K562 (cell line): ENCODE measurements around the gene ZNF487. TPM values are rescaled to one million over a fixed set of nuclear protein-coding genes. Genes with fewer than 3 reads are reported as not detected.

ENCODE experiments used
- DPF2 ChIP-seq: fragments of 450-650 bp; IDR thresholded peaks from 2 replicates; pipeline ENCODE4 v1.6.1; 2016
- ETV6 ChIP-seq, 3 experiments: fragments of 150-350 bp in 1 of 3; sonication (generic) in 1 of 3; formaldehyde crosslinking in 1 of 3; IDR thresholded peaks; 2 replicates each; pipeline versions ENCODE4 v1.6.1 to v1.8.0; 2014 to 2022; ENCODE audit warnings: borderline replicate concordance in 2 of 3, low read depth in 2 of 3, antibody characterized with exemption in 1 of 3, low read length in 1 of 3, mild to moderate bottlenecking in 1 of 3, missing genetic modification reagents in 1 of 3
- GABPB1 ChIP-seq: sonication (generic); formaldehyde crosslinking; IDR thresholded peaks from 2 replicates; pipeline ENCODE4 v1.8.0; 2022; ENCODE audit warnings: mild to moderate bottlenecking, missing genetic modification reagents
- HNRNPUL1 ChIP-seq: fragments of 200-400 bp; formaldehyde crosslinking; IDR thresholded peaks from 2 replicates; pipeline ENCODE4 v1.6.1; 2017; ENCODE audit warnings: low read length
- ILF3 ChIP-seq: fragments of 450-650 bp; IDR thresholded peaks from 2 replicates; pipeline ENCODE4 v1.6.1; 2018; ENCODE audit warnings: antibody characterized with exemption, mild to moderate bottlenecking, moderate library complexity, borderline replicate concordance
- MBD2 ChIP-seq: sonication (generic); IDR thresholded peaks from 2 replicates; pipeline ENCODE4 v1.6.1; 2016; ENCODE audit warnings: low read depth, borderline replicate concordance
- NKRF ChIP-seq: fragments of 450-650 bp; IDR thresholded peaks from 2 replicates; pipeline ENCODE4 v1.6.1; 2016; ENCODE audit warnings: borderline replicate concordance
- NRF1 ChIP-seq, 2 experiments: fragments of 450-650 bp; IDR thresholded peaks in 1 of 2; conservative IDR thresholded peaks in 1 of 2; 2 replicates each; pipeline ENCODE4 v1.6.1; 2014; ENCODE audit warnings: mild to moderate bottlenecking in 2 of 2
- POLR2AphosphoS5 ChIP-seq: IDR thresholded peaks from 2 replicates; pipeline ENCODE4 v1.6.1; 2011; ENCODE audit warnings: mild to moderate bottlenecking, low read depth, low read length, moderate library complexity; ENCODE audit not compliant: control insufficient read depth, insufficient read depth
- RBBP5 ChIP-seq: fragments of 200-600 bp; sonication (generic); IDR thresholded peaks from 2 replicates; pipeline ENCODE4 v1.6.1; 2012; ENCODE audit warnings: borderline replicate concordance, mild to moderate bottlenecking, low read length, control low read depth, inconsistent platforms; ENCODE audit not compliant: insufficient read depth, poor library complexity, severe bottlenecking
- SFPQ ChIP-seq: fragments of 200-400 bp; formaldehyde crosslinking; IDR thresholded peaks from 2 replicates; pipeline ENCODE4 v1.6.1; 2017; ENCODE audit warnings: mild to moderate bottlenecking, low read depth, low read length, moderate library complexity
- SIN3A ChIP-seq, 2 experiments: fragments of 150-350 bp in 1 of 2; IDR thresholded peaks; 2 replicates each; pipeline ENCODE4 v1.6.1; 2011 to 2016; ENCODE audit warnings: borderline replicate concordance in 2 of 2, low read depth in 2 of 2, low read length in 2 of 2, mild to moderate bottlenecking in 2 of 2, moderate library complexity in 2 of 2; ENCODE audit not compliant: control insufficient read depth in 1 of 2
- SIN3B ChIP-seq: fragments of 450-650 bp; IDR thresholded peaks from 2 replicates; pipeline ENCODE4 v1.6.1; 2017; ENCODE audit warnings: low read depth, mild to moderate bottlenecking, moderate library complexity
- ZNF699 ChIP-seq: fragments of 250-450 bp; sonication (Bioruptor Pico); IDR thresholded peaks from 2 replicates; pipeline ENCODE4 v1.8.0; 2021; ENCODE audit warnings: mild to moderate bottlenecking, moderate library complexity; ENCODE audit not compliant: insufficient replicate concordance
- polyA plus RNA-seq, 8 experiments: library from polyadenylated mRNA; depleted of rRNA in 4 of 8; stranded (reverse) in 5 of 8; unstranded in 3 of 8; fragments of >200 nt; fragmentation: Nextera tagmentation in 2 of 8; fragmentation: Illumina TruSeq in 1 of 8; extraction: Ambion mirVana in 2 of 8; extraction: Trizol in 1 of 8; gene quantifications; 2 replicates each; pipeline versions ENCODE4 v1.2.1 to v1.2.3, GENCODE V29; 2011 to 2014; ENCODE audit warnings: inconsistent platforms in 1 of 8, missing spikeins in 1 of 8
- total RNA-seq, 7 experiments: library from RNA; depleted of rRNA in 6 of 7; stranded (reverse); fragments of >200 nt in 6 of 7; fragmentation: Illumina TruSeq in 2 of 7; extraction: Trizol in 2 of 7; gene quantifications; 2 replicates each; pipeline versions ENCODE4 v1.2.1 to v1.2.3, GENCODE V29; 2011 to 2021; ENCODE audit warnings: low replicate concordance in 1 of 7
- TF ChIP-seq, protein P1 (sequence below), 2 experiments: IDR thresholded peaks; 2 replicates each; pipeline ENCODE4 v1.6.1; 2012; ENCODE audit warnings: improper control_type of control experiment in 2 of 2, low read depth in 2 of 2, low read length in 2 of 2, borderline replicate concordance in 1 of 2
- TF ChIP-seq, protein P2 (sequence below): fragments of 250-450 bp; sonication (Bioruptor Pico); IDR thresholded peaks from 2 replicates; pipeline ENCODE4 v1.4.0; 2020; ENCODE audit warnings: mild to moderate bottlenecking, moderate library complexity

ZNF487 gene
- total and polyA plus RNA-seq, 9 of the 15 experiments (the other 6 are each of a cell fraction or from before 2014, with no cell fraction given): 1.9 to 6.5 (median 4.2) TPM

GRCh38 chr10:43389867-43390266 is 47.0 kb upstream of the ZNF487 start (continued):
- TF ChIP-seq, protein P1, sequence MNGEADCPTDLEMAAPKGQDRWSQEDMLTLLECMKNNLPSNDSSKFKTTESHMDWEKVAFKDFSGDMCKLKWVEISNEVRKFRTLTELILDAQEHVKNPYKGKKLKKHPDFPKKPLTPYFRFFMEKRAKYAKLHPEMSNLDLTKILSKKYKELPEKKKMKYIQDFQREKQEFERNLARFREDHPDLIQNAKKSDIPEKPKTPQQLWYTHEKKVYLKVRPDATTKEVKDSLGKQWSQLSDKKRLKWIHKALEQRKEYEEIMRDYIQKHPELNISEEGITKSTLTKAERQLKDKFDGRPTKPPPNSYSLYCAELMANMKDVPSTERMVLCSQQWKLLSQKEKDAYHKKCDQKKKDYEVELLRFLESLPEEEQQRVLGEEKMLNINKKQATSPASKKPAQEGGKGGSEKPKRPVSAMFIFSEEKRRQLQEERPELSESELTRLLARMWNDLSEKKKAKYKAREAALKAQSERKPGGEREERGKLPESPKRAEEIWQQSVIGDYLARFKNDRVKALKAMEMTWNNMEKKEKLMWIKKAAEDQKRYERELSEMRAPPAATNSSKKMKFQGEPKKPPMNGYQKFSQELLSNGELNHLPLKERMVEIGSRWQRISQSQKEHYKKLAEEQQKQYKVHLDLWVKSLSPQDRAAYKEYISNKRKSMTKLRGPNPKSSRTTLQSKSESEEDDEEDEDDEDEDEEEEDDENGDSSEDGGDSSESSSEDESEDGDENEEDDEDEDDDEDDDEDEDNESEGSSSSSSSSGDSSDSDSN (IDR thresholded peaks at IDR 0.05; ENCODE audit: borderline replicate concordance in 1 of 2, low read depth in 2 of 2, low read length in 2 of 2): no peak
- TF ChIP-seq HNRNPUL1: no peak
- peak; percentile 55; the same call in 1 of the 2 replicates for TF ChIP-seq DPF2
- peak; percentile 45; the same call in 1 of the 2 replicates for TF ChIP-seq POLR2AphosphoS5
- TF ChIP-seq MBD2: no peak
- no peak for TF ChIP-seq SIN3A (IDR thresholded peaks at IDR 0.05; ENCODE audit: borderline replicate concordance in 2 of 2, control insufficient read depth in 1 of 2, low read depth in 2 of 2, low read length in 2 of 2)
- peak; percentile 16 for TF ChIP-seq RBBP5
- no peak for TF ChIP-seq GABPB1 (CRISPR knock-in tag)
- no peak for TF ChIP-seq SFPQ
- TF ChIP-seq, protein P2, sequence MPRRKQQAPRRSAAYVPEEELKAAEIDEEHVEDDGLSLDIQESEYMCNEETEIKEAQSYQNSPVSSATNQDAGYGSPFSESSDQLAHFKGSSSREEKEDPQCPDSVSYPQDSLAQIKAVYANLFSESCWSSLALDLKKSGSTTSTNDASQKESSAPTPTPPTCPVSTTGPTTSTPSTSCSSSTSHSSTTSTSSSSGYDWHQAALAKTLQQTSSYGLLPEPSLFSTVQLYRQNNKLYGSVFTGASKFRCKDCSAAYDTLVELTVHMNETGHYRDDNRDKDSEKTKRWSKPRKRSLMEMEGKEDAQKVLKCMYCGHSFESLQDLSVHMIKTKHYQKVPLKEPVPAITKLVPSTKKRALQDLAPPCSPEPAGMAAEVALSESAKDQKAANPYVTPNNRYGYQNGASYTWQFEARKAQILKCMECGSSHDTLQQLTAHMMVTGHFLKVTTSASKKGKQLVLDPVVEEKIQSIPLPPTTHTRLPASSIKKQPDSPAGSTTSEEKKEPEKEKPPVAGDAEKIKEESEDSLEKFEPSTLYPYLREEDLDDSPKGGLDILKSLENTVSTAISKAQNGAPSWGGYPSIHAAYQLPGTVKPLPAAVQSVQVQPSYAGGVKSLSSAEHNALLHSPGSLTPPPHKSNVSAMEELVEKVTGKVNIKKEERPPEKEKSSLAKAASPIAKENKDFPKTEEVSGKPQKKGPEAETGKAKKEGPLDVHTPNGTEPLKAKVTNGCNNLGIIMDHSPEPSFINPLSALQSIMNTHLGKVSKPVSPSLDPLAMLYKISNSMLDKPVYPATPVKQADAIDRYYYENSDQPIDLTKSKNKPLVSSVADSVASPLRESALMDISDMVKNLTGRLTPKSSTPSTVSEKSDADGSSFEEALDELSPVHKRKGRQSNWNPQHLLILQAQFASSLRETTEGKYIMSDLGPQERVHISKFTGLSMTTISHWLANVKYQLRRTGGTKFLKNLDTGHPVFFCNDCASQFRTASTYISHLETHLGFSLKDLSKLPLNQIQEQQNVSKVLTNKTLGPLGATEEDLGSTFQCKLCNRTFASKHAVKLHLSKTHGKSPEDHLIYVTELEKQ: no peak
- TF ChIP-seq ZNF699 (CRISPR knock-in tag): no peak
- TF ChIP-seq ETV6 (IDR thresholded peaks at IDR 0.05; ENCODE audit: borderline replicate concordance in 1 of 2, low read depth in 2 of 2, low read length in 1 of 2): no peak
- no peak for TF ChIP-seq ETV6 (CRISPR knock-in tag; IDR thresholded peaks at IDR 0.05; ENCODE audit: borderline replicate concordance)
- TF ChIP-seq NKRF: no peak
- TF ChIP-seq SIN3B: no peak
- TF ChIP-seq ILF3: no peak
- no peak for TF ChIP-seq NRF1 (conservative IDR thresholded peaks at IDR 0.05 in 1 of 2, IDR thresholded peaks at IDR 0.05 in 1 of 2)
